WTC11 (cell line): ENCODE data around the gene LMF2. TPM values are rescaled to one million over a fixed set of nuclear protein-coding genes. Genes with fewer than 3 reads are reported as not detected.

Source experiments
- ATAC-seq: fragments of 200-7000 bp; cut with Tn5 transposase; 2 replicates; pipeline ENCODE4 v1.10.0; 2021; ENCODE audit warnings: mild to moderate bottlenecking, moderate library complexity
- CTCF ChIA-PET: fragments of 300-600 bp; sonication (Branson Sonifier 250); formaldehyde crosslinking; loops from one replicate; lab custom pipeline; 2021; ENCODE audit warnings: antibody characterized with exemption; lab: Charles Lee
- POLR2A ChIA-PET: fragments of 350-600 bp; sonication (Branson Sonifier 250); formaldehyde crosslinking; loops from one replicate; lab custom pipeline; 2021; ENCODE audit warnings: antibody characterized with exemption; lab: Charles Lee
- DNase-seq: peaks from one replicate; pipeline ENCODE4 v3.0.0; 2021; ENCODE audit warnings: low spot score
- H3K27ac Mint-ChIP-seq: 2 replicates; pipeline ENCODE4 v1.8.0; 2021; ENCODE audit warnings: mixed read lengths
- H3K27me3 Mint-ChIP-seq: 2 replicates; pipeline ENCODE4 v1.8.0; 2021; ENCODE audit warnings: low read depth, mild to moderate bottlenecking, moderate library complexity, mixed read lengths
- H3K36me3 Mint-ChIP-seq: 2 replicates; pipeline ENCODE4 v1.8.0; 2021; ENCODE audit warnings: mixed read lengths
- H3K4me1 Mint-ChIP-seq: 2 replicates; pipeline ENCODE4 v1.8.0; 2022; ENCODE audit warnings: mixed read lengths
- H3K4me3 Mint-ChIP-seq: 2 replicates; pipeline ENCODE4 v1.8.0; 2021; ENCODE audit warnings: mild to moderate bottlenecking, moderate library complexity, mixed read lengths
- H3K9me3 Mint-ChIP-seq: 2 replicates; pipeline ENCODE4 v1.8.0; 2021; ENCODE audit warnings: mixed read lengths
- ATF2 ChIP-seq: sonication (generic); formaldehyde crosslinking; IDR thresholded peaks from 2 replicates; pipeline ENCODE4 v1.8.1; 2022; ENCODE audit warnings: low read depth, missing genetic modification reagents, borderline replicate concordance
- ATF6 ChIP-seq: sonication (generic); formaldehyde crosslinking; IDR thresholded peaks from 2 replicates; pipeline ENCODE4 v1.8.1; 2023; ENCODE audit warnings: mild to moderate bottlenecking, missing genetic modification reagents
- ELF4 ChIP-seq: sonication (generic); formaldehyde crosslinking; IDR thresholded peaks from 2 replicates; pipeline ENCODE4 v1.8.1; 2022; ENCODE audit warnings: low read depth, mild to moderate bottlenecking, moderate library complexity, missing genetic modification reagents
- ETV6 ChIP-seq: sonication (generic); formaldehyde crosslinking; IDR thresholded peaks from 2 replicates; pipeline ENCODE4 v1.8.1; 2022; ENCODE audit warnings: mild to moderate bottlenecking, missing genetic modification reagents
- FOXK1 ChIP-seq: sonication (generic); formaldehyde crosslinking; IDR thresholded peaks from 2 replicates; pipeline ENCODE4 v1.8.0; 2022; ENCODE audit warnings: mild to moderate bottlenecking, moderate library complexity, missing genetic modification reagents
- GABPB1 ChIP-seq: sonication (generic); formaldehyde crosslinking; IDR thresholded peaks from 2 replicates; pipeline ENCODE4 v1.8.1; 2023; ENCODE audit warnings: mild to moderate bottlenecking, missing genetic modification reagents
- HMGA2 ChIP-seq: fragments of 250-450 bp; sonication (Bioruptor Pico); IDR thresholded peaks from 2 replicates; pipeline ENCODE4 v1.4.0; 2021; ENCODE audit warnings: mild to moderate bottlenecking, moderate library complexity
- IRF1 ChIP-seq: sonication (generic); formaldehyde crosslinking; IDR thresholded peaks from 2 replicates; pipeline ENCODE4 v1.8.0; 2023; ENCODE audit warnings: missing genetic modification reagents
- IRF2 ChIP-seq: sonication (generic); formaldehyde crosslinking; IDR thresholded peaks from 2 replicates; pipeline ENCODE4 v1.8.0; 2022; ENCODE audit warnings: low read depth, missing genetic modification reagents, borderline replicate concordance
- MAX ChIP-seq: sonication (generic); formaldehyde crosslinking; IDR thresholded peaks from 2 replicates; pipeline ENCODE4 v1.8.0; 2022; ENCODE audit warnings: mild to moderate bottlenecking, missing genetic modification reagents
- MYBL2 ChIP-seq: sonication (generic); formaldehyde crosslinking; IDR thresholded peaks from 2 replicates; pipeline ENCODE4 v1.8.1; 2023; ENCODE audit warnings: mild to moderate bottlenecking, moderate library complexity, missing genetic modification reagents
- NFATC4 ChIP-seq: fragments of 250-450 bp; sonication (Bioruptor Pico); IDR thresholded peaks from 2 replicates; pipeline ENCODE4 v1.9.0; 2021; ENCODE audit warnings: mild to moderate bottlenecking
- NFE2L1 ChIP-seq: sonication (generic); formaldehyde crosslinking; IDR thresholded peaks from 2 replicates; pipeline ENCODE4 v1.8.1; 2023; ENCODE audit warnings: missing genetic modification reagents
- NR3C1 ChIP-seq: sonication (generic); formaldehyde crosslinking; conservative IDR thresholded peaks from 2 replicates; pipeline ENCODE4 v1.8.1; 2023; ENCODE audit warnings: low read depth, mild to moderate bottlenecking, missing genetic modification reagents
- PREB ChIP-seq: sonication (generic); formaldehyde crosslinking; IDR thresholded peaks from 2 replicates; pipeline ENCODE4 v1.8.1; 2022; ENCODE audit warnings: mild to moderate bottlenecking, missing genetic modification reagents, moderate library complexity, borderline replicate concordance
- RORB ChIP-seq: fragments of 250-450 bp; sonication (Bioruptor Pico); IDR thresholded peaks from 2 replicates; pipeline ENCODE4 v1.9.0; 2021; ENCODE audit warnings: mild to moderate bottlenecking
- SOX15 ChIP-seq: fragments of 250-450 bp; sonication (Bioruptor Pico); IDR thresholded peaks from 2 replicates; pipeline ENCODE4 v1.9.0; 2021; ENCODE audit warnings: mild to moderate bottlenecking
- TEAD1 ChIP-seq: sonication (generic); formaldehyde crosslinking; IDR thresholded peaks from 2 replicates; pipeline ENCODE4 v1.8.0; 2022; ENCODE audit warnings: mild to moderate bottlenecking, missing genetic modification reagents
- TP53 ChIP-seq: sonication (generic); formaldehyde crosslinking; IDR thresholded peaks from 2 replicates; pipeline ENCODE4 v1.8.1; 2023; ENCODE audit warnings: mild to moderate bottlenecking, missing genetic modification reagents
- USF1 ChIP-seq: sonication (generic); formaldehyde crosslinking; IDR thresholded peaks from 2 replicates; pipeline ENCODE4 v1.8.0; 2022; ENCODE audit warnings: mild to moderate bottlenecking, missing genetic modification reagents
- ZNF317 ChIP-seq: sonication (generic); formaldehyde crosslinking; IDR thresholded peaks from 2 replicates; pipeline ENCODE4 v1.8.1; 2023; ENCODE audit warnings: low read depth, mild to moderate bottlenecking, moderate library complexity, missing genetic modification reagents, borderline replicate concordance
- ZNF416 ChIP-seq: fragments of 250-450 bp; sonication (Bioruptor Pico); IDR thresholded peaks from 2 replicates; pipeline ENCODE4 v1.9.0; 2021; ENCODE audit warnings: mild to moderate bottlenecking, inconsistent platforms
- ZNF512 ChIP-seq: sonication (generic); formaldehyde crosslinking; IDR thresholded peaks from 2 replicates; pipeline ENCODE4 v1.8.1; 2022; ENCODE audit warnings: missing genetic modification reagents, borderline replicate concordance
- ZNF532 ChIP-seq: fragments of 250-450 bp; sonication (Bioruptor Pico); IDR thresholded peaks from 2 replicates; pipeline ENCODE4 v1.9.0; 2021; ENCODE audit warnings: mild to moderate bottlenecking, borderline replicate concordance
- total RNA-seq: library from RNA; stranded (reverse); gene quantifications from 3 replicates; pipeline ENCODE4 v1.2.3, GENCODE V29; 2021

LMF2 gene
- total RNA-seq, 1 experiment from 2014 or later, result 43.7 TPM

- Mint-ChIP-seq H3K9me3 (no peaks in the 10 kb centered on the region), H3K4me1 (peaks cover 4% of the 10 kb centered on the region)
- TF ChIP-seq TEAD1 (CRISPR knock-in tag) (no peak), ETV6 (CRISPR knock-in tag) (no peak), MAX (CRISPR knock-in tag) (no peak), ELF4 (CRISPR knock-in tag) (no peak), HMGA2 (CRISPR knock-in tag) (no peak), RORB (CRISPR knock-in tag) (no peak), NFE2L1 (CRISPR knock-in tag) (no peak), NR3C1 (CRISPR knock-in tag) (no peak), PREB (no peak), ZNF317 (CRISPR knock-in tag) (no peak), TP53 (CRISPR knock-in tag) (no peak), IRF2 (CRISPR knock-in tag) (no peak), FOXK1 (CRISPR knock-in tag) (no peak), GABPB1 (no peak), USF1 (no peak), SOX15 (CRISPR knock-in tag) (no peak), ZNF532 (CRISPR knock-in tag) (no peak), ZNF416 (no peak), ATF6 (CRISPR knock-in tag) (no peak), MYBL2 (no peak)
- TF ChIP-seq, all 79 proteins: peak for 0
- H3K27me3 Mint-ChIP-seq, result peaks cover 24% of the 10 kb centered on the region
- no peak overlapping the region for H3K27ac Mint-ChIP-seq
- ChIA-PET POLR2A (no interaction called here), CTCF (interaction anchor here (0.7 to 1.6 kb wide), 4 partner anchors 11 to 84 kb away, joined by 3 to 6 read pairs (median 6); partner anchors contain the start of gene SCO2)
- H3K4me3 Mint-ChIP-seq, result no peak overlapping the region
- ATAC-seq (no peak), DNase-seq (no peak)
- no peaks in the 10 kb centered on the region for H3K36me3 Mint-ChIP-seq
Observed at GRCh38 chr22:50483556-50483955, 23.9 kb downstream of the LMF2 start.

- ATAC-seq (no peak), DNase-seq (no peak)
- Mint-ChIP-seq H3K4me3 (no peak overlapping the region), H3K27me3 (peaks cover 28% of the 10 kb centered on the region), H3K36me3 (no peaks in the 10 kb centered on the region), H3K27ac (no peak overlapping the region), H3K4me1 (peaks cover 6% of the 10 kb centered on the region), H3K9me3 (no peaks in the 10 kb centered on the region)
- ChIA-PET POLR2A (no interaction called here), CTCF (no interaction called here)
- TF ChIP-seq NFE2L1 (CRISPR knock-in tag) (no peak), IRF1 (no peak), ATF2 (CRISPR knock-in tag) (no peak), NFATC4 (no peak), TEAD1 (CRISPR knock-in tag) (no peak), ZNF317 (CRISPR knock-in tag) (no peak), ZNF512 (CRISPR knock-in tag) (no peak), USF1 (no peak)
Observed at GRCh38 chr22:50483106-50483505, 24.4 kb downstream of the LMF2 start.
